NCI-H345 treated with DMSO at 0.1 percent for 48 hours (cell line): Measurements from ENCODE around the gene CTSD.

Source experiments
- DNase-seq: peaks from one replicate; lab custom pipeline; 2025; ENCODE audit not compliant: unreplicated experiment; lab: John Stamatoyannopoulos, UW

Gene CTSD

DNA sequence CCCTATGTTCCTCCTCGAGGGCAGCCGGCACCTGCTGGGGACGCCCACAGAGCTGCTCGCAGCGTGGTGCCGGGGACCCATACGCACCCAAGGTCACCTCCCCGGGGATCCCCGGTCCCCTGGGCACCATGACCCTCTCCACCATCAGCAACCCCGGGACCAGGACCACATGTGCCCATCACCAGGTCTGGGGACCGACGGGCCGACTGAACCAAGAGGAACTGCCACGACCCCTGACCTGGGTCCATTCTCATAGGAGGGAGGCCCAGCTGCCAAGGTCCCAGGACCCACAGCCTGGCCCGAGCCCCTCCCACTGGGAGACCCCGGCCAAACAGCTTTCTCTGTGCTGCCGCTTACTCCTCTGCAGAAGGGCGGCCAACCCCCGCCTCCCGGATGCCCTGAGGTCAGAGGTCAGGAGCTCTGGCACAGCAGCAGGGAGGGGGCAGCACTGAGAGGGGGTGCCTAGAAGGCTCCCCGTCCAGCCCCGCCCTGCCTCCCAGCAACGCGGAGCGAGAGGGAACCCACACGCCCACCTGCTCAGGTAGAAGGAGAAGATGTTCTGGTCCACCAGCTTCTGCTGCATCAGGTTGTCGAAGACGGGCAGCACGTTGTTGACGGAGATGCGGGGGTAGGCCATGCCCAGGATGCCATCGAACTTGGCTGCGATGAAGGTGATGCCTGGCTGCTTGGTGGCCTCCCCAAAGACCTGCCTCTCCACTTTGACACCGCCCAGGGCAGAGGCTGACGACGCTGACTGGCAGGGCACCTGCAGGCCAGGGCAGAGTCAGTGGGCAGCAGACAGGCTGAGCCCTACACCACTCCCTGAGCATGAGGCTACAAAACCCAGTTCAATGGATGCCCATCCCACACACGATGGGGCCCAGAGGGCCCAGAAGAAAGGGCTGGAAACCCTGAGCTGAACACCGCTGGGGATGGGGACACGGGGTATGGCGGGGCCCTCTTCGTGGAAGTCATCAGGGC, 6.6 kb downstream of the CTSD start:
- DNase-seq = no peak

DNA sequence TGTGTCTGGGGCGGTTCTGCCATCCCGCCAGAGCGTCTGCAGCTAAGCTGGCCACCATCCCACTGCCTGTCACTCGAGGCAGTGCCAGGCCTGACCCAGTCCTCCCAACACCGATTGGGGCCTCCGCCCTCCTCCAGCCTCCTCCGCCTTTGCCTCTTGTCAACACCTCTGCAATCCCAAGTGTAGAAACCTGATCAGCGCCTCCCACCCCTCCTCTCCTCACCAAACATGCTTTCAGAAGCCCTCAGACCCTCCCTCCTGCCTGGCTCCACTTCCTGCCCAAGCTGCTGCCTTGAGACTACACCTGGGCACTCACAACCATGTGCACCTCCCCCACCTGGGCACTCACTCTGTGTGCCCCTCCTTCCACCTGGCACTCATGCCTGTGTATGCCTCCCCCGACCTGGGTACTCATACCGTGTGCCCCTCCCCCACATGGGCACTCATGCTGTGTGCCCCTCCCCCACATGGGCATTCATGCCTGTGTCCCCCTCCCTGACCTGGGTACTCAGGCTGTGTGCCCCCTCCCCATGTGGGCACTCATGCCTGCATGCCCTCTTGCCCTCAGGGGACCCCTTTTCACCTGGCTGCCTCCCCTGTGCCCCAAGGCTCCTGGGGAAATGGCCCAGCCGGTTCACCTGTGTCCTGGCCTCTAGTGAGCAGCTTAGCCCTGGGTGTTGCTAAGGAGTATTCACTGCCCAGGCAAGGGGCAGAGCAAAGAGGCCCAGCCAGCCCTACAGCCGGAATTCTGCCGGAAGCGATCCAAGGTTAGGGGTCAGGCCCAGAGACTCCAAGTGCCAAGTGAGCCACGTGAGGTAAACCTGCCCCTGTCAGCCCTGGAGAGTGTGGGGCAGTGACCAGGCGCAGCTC, 7.8 kb downstream of the CTSD start:
- no peak for DNase-seq

DNA sequence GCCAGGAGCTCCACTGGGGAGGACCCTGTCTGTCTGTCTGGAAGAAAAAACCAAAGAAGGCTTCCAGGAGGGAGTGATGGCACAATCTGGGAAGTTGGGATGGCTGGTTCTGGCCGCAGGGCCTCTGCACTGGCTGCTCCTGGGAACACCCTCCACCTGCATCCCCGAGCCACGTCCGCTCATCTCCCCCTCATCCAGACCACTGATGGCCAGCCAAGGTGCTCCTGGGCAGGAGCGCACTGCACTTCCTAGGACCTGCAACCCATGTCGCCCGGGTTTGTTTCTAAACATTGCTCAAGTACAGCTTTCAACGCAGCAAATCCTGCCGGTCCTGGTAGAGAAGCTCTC, 8.4 kb downstream of the CTSD start:
- DNase-seq = no peak

DNA sequence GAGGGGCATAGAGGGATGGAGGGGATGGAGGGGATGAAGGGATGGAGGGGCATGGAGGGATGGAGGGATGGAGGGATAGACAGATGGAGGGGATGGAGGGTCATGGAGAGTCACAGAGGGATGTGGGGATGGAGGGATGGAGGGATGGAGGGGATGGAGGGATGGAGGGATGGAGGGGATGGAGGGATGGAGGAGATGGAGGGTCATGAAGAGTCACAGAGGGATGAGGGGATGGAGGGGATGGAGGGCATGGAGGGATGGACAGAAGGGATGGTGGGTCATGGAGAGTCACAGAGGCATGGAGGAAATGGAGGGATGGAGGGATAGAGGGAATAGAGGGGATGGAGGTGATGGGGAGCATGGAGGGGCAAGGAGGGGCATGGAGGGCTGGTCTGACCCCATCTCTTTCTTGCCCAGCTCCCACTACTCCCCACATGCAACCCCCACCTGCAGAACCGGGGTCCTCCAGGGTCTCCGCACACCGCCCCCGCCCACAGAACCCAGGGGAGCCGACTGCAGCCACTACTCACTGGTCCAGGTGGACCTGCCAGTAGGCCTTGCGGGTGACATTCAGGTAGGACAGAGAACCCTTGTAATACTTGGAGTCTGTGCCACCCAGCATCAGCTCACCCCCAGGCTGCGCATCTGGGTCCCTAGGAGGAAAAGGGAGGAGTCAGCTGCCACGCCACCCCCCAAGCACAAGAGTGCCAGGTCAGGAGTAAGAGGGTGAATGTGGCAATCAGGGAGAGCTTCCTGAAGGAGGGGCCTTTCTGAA, 9.2 kb downstream of the CTSD start:
- no peak for DNase-seq

DNA sequence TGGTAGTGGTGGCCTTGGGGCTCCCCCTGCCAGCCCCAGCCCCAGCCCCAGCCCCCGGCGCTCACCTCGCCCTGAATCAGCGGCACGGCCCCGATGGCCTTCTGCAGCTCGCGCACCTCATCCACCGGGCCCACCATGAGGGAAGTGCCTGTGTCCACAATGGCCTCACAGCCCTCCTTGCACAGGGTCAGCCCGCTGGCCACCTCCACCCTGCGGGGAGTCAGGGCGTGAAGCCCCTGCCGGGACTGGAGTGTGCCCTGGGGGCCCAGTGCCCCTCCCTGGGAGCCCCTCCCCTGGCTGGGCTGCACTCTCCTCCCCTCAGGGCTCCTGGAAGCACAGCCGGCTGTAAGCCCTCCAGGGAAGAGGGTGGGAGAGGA, 9.8 kb downstream of the CTSD start:
- DNase-seq = no peak

DNA sequence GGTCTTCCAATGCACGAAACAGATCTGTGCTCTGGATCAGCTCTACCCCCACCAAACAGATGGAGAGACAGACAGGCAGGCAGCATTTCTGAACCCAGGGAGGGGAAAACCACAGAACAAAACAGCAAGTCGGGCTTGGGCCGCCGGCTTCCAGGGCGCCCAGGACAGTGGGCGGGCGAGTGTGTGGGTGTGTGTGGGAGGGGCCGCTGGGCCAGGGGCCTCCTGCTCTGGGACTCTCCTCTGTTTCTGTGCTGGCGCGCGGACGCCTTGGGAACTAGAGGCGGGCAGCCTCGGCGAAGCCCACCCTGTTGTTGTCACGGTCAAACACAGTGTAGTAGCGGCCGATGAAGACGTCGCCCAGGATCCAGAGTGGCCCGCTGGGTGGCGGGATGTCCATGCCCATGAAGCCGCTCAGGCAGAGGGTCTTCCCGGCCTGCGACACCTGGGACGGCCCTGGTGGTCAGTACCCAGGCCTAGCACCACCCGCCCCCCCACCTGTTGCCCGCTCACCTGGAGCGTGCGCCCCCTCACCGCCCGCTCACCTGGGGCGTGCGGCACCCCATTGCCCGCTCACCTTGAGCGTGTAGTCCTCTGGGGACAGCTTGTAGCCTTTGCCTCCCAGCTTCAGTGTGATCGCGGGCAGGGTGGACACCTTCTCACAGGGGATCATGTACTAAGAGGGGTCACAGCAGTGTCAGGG, 10.3 kb downstream of the CTSD start:
- DNase-seq = no peak

DNA sequence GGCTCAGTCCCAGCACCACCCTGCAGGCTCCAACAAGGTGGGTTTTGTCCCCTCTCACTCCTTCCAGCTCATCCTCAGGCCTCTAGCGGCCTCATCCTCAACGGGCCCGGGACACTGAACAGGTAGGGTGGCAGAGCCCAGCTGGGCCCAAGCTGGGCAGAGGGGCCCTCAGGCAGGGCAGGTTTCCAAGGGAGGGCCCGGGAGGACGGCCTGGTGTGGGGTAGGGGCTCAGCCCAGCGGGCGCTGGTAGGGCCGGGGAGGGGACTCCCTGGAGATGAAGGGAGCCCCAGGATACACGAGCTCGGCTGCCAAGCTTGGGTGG, 10.9 kb downstream of the CTSD start:
- DNase-seq = no peak

DNA sequence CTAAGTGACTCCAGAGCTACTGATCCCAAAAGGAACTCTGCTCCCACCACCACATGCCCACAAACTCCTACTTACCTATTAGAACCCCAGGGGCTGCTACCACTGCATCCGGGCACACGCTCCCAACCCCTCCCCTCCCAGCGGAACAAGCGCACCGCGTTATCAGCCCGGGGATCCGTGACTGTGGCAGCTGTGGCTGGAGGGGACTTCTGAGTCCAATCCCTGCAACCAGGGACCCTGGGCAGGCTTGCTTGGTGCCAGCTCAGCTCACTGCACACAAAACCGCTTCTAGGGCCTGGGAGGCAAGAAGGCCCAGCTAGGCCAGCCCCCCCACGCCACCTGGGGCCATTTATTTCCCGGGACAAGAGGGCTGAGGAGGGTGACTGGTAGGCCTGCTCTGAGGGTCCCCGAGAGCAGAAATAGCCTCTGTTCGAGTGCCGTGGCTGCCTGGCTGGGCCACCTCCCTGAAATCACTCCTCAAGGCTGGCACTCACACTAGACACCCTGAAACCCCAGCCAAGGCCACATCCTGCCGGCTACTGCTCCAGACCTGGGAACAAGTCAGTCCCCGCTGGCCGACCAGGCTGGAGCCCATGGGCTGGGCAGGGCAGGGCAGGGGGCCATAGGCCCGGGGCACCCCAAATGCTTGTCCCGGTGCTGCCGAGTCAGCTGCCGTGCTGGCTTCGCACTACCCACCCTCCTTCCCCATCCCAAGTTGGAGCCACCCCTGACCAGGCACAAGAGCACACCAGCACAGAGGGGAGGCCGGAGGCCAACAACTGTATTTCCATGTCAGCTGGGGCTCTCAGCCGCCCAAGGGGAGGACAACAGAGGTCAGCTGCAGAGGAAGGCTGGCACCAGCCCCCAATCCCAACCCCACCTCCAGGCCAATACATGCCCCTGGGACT, 11.5 kb downstream of the CTSD start:
- DNase-seq = no peak

DNA sequence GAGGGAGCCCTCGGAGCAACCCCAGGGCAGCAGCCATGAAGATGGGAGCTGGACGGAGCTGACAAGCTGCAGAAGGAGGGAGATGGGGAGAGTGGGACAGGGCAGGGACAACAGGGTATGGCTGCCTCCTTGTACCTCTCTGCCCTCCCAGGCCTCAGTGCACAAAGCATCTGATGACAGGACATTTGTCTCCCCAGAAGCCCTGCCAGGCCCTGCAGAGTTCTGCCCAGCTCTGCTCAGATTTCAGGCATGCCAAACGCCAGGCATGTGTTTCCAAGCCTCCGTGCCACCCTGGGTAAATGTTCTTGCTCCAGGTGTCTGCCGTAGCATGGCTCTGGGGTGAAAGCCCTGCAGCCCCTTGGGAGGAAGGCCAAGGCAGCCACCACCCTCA, 12.2 kb downstream of the CTSD start:
- DNase-seq = no peak

DNA sequence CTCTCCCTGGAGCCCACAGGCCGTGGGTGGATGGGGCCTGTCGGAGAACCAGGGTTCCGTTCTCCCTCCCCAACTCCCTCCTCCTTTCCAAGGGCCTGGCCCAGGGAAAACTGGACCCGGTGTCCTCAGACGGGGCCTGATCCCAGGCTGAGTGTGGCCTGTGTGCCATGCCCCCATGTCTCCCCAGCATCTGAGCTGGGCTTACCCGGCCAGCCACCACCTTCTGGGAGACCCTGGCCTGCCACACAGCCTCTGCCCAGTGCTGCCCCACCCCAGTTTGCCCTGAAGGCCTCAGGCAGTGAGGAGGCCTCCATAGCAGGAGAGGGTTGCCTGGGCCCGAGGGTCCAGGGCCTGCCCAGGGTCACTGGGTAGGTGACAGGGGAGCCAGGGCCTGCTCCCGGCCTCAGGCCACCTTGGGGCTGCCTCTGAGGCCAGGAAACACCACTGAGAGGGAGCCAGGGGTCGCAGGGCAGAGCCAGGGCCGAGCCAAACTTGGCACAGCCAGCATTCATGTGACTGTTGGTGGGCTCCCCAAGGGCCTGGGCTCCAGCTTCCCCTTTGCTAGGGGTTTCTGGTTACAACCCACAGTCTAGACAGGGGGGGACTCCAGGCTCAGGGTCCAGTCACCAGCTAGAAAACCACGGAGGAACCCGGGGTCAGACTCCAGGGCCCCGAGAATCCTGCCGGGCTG, 12.7 kb downstream of the CTSD start:
- DNase-seq = no peak

DNA sequence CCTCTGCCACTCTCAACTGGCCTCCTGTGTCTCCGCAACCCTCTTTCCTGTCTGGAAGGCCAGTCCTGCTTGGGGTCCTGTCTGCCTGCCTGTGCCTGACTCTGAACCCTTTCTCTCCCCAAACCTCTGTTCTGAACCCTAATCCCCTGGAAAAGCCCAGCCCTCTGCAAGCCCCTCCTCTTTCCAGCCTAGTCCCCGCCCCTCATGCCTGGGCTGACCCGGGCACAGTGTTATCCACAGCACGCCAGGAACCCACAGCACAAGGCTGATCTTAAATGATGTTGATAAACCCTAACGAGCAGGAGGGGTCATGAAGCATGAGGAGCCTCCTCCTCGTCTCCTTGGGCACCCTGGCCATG, 13.3 kb downstream of the CTSD start, which contains the start of gene IFITM10:
Gene IFITM10, minus strand, starts transcription at position 115 of the 359 bp plus-strand sequence. CDS start 153 bp downstream, outside the sequence.
- no peak for DNase-seq

DNA sequence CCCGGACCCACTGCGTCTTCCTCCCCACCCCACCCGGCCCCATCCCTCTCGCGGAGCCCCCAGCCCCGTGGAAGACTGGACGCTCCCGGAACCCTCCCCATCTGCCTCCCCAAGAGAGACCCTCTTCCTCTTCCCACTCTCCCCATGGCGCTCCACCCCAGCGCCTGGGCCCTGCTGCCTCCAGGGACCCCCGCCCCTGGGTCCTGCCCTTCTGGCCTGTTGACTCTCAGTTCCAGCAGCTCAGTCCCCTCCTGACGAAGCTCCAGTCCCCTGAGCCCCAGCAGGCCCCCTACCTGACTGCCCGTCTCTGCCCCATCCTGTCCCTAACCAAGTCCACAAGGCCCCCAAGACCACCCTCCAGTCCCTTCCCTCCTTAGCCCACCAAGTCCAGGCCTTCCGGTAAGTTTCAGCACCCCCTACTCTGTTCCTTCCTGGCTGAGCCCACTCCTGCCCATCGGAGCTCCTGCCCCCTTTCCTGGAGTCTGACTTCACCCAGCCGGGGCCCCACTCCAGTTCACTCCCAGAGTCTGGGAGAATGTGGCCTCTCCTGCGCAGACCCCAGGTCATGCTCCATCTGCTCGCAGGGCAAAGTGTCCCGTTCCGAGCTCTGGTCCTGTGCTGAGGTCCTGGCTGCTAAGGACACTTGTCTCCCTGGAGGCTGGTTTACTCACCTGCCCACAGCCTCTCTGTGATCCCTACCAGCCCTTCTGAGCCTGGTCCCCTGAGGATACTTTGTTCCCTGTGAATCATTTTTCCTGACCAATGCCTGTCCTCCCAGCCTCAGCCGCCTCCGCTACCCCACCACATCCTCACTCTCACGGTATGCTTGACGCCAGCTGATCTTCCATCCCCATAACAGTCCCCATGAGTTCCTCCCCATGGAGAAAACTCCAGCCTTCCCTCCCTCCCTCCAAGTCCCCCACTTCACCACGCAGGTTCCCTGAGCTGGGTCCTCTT, 14.1 kb downstream of the CTSD start:
- no peak for DNase-seq

DNA sequence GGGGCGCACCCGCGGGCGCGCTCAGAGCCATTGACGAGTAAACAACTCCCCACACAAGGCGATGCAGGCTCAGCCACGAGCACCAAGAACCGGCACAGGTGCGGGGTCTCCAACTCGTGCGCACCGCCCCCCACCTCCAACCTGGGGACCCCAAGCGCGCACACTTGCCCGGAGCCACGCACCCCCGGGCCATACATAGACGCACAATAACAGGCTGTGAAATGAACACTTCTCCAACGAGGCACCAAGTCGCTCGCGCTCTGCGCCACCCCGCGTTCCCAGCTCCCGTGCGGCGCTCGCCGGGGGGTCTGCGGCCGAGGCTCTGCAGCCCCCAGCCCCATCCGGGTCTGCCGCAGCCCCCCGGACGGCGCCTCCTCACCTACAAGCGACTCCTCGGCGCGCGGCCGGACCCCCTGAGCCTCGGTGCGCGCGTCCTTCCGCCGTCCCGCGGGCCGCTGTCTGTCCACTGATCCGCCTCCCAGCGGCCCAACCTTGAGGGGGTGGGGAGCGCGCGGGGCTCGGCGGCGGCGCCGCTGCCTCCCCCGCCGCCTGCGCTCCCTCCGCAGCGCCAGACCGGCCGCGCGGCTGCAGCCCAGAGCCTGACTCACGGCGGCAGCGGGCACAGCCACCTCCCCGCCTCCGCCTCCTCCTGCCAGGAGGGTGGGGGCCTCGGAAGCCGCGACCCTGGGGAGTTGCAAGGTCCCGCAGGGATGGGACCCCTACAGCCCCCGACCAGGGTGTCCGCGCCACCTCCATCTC, 14.9 kb downstream of the CTSD start:
- DNase-seq = no peak

DNA sequence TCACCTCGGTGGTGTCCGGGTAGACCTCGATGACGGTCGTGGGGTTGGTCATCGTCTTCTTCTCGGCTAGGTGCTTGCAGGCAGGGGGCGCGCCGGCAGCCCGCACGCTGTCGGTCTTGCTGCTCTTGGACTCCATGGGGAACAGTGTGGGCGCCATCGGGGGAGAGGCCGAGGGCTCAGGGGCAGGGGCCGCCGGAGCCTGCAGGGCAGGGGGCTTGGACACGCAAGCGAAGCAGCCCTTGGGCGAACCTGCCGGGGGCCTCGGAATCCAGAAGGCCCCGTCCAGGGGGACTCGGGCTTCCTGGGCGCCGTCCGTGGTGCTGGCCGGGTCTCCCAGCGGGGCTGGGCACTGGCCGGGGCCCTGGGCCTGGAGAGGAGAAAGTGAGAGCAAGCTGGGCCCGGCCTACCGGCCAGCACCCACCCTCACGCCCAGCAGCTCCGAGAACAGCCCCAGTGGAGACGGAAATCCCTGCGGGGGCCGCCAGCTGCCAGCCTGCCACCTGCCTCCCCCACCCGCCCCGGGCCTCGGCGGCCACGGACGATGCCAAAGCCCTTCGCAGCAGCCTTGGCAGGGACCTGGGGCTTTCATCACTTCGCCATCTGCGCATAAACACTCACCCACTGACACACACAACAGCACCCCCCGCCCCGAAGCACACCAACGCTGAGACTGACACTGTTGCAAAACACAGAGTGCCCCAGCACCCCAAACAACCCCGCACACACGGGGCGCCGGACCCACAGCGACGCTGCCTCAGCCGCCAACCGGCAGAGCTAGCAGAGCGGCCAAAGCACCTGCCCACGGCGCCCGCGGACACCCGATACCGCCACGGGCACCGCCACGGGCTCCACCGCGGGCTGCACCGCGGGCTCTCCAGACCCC, 15.7 kb downstream of the CTSD start:
- no peak for DNase-seq

DNA sequence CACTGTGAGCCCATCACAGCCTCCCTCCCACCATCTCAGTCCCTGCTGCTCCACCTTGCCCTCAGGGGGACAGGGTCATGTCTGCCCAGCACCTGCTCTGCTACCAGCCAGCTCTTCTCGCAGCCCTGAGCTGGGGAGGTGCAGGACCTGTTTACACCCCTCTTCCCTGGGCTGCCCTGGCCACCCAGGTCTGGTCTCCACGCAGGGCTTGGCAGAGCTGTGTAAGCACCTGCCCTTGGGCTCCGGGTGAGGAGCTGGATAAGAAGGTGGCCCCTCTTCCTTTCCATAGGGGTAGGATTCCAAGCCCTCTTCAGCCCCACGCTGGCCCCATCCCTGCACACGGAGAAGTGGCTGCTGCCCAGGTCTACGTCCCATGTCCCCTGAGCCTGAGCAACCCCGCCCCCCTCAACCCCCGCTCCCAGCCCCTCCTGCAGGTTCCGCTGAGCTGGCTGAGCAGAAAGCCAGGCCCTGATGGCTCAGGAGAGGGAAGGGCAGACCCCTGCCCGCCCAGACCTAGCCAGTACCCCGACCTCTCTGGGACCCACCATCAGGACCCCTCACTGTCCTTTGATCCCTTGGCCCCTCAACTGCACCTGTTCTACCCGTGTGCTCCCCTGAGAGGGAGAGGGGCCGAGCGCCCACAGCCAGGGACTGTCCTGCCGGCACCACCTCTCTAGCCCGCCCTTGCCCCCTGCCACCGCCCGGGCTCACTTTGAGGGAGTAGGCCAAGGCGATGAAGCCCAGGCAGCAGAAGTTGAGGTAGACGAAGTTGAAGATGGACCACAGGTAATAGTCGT, 16.6 kb downstream of the CTSD start:
- no peak for DNase-seq

DNA sequence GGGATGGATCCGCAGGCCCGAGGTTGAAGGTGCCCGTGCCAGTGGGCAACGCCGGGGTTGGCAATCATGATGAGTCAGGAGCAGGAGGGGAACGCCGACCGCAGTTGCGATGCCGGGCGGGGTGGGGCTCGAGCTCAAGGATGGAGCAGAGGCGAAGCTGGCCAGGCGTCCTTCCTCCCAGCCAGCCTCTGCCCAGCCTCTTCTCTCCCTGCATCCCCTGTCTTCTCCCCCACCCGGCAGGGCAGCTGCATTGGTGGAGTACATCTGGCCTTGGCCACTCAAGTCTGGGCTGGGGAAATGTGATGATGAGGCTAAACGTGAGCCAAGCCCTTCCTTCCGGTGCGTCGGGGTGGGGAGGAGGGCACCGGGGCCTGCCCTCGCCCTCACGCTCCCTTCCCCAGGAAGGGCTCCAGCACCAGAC, 17.2 kb downstream of the CTSD start:
- no peak for DNase-seq
